Duodenal mucosa (tissue), 2 donors: ENCODE data around the gene STRIP2.
"Not testable (repeated sequence)": the region's sequence is repeated elsewhere in the genome, so short reads cannot be mapped to it uniquely, and the experiment has no call there.

Source experiments
- H3K27ac ChIP-seq: one replicate; pipeline ENCODE4 v1.7.0; 2013; ENCODE audit warnings: low read depth, low read length
- H3K27me3 ChIP-seq, 2 donors: one replicate each; pipeline ENCODE4 v1.7.0; 2013; ENCODE audit warnings: low read length in 2 of 2, control low read depth in 1 of 2; ENCODE audit not compliant: insufficient read depth in 2 of 2, control insufficient read depth in 1 of 2
- H3K36me3 ChIP-seq, 2 donors: one replicate each; pipeline ENCODE4 v1.7.0; 2013; ENCODE audit warnings: low read length in 2 of 2, control low read depth in 1 of 2; ENCODE audit not compliant: insufficient read depth in 2 of 2, control insufficient read depth in 1 of 2
- H3K4me1 ChIP-seq, 2 donors: one replicate each; pipeline ENCODE4 v1.7.0; 2013; ENCODE audit warnings: low read length in 2 of 2, control low read depth in 1 of 2; ENCODE audit not compliant: insufficient read depth in 2 of 2, control insufficient read depth in 1 of 2
- H3K4me3 ChIP-seq, 2 donors: one replicate each; pipeline ENCODE4 v1.7.0; 2013; ENCODE audit warnings: low read length in 2 of 2, low read depth in 1 of 2
- H3K9ac ChIP-seq, 2 donors: one replicate each; pipeline ENCODE4 v1.7.0; 2013; ENCODE audit warnings: low read length in 2 of 2, low read depth in 1 of 2
- H3K9me3 ChIP-seq, 2 donors: one replicate each; pipeline ENCODE4 v1.7.0; 2013; ENCODE audit warnings: low read length in 2 of 2, control low read depth in 1 of 2; ENCODE audit not compliant: control insufficient read depth in 1 of 2

The STRIP2 gene

GRCh38 chr7:129466796-129467195, 32.6 kb downstream of the STRIP2 start:
- Histone ChIP-seq H3K9me3 (no peaks in the 10 kb centered on the region), H3K4me1 (no peaks in the 10 kb centered on the region), H3K4me3 (no peak overlapping the region), H3K36me3 (no peaks in the 10 kb centered on the region), H3K27ac (no peak overlapping the region), H3K27me3 (no peaks in the 10 kb centered on the region), H3K9ac (no peak overlapping the region)

GRCh38 chr7:129468087-129468486, 33.9 kb downstream of the STRIP2 start:
- H3K4me1 ChIP-seq = no peaks in the 10 kb centered on the region
- H3K9ac ChIP-seq = no peak overlapping the region
- H3K27ac ChIP-seq = no peak overlapping the region
- H3K27me3 ChIP-seq = no peaks in the 10 kb centered on the region
- no peaks in the 10 kb centered on the region for H3K9me3 ChIP-seq
- no peak overlapping the region for H3K4me3 ChIP-seq
- H3K36me3 ChIP-seq = no peaks in the 10 kb centered on the region

- Histone ChIP-seq H3K36me3 (no peaks in the 10 kb centered on the region), H3K4me1 (no peaks in the 10 kb centered on the region), H3K9ac (no peak overlapping the region), H3K27me3 (no peaks in the 10 kb centered on the region), H3K27ac (no peak overlapping the region), H3K4me3 (no peak overlapping the region), H3K9me3 (no peaks in the 10 kb centered on the region)
Measured at GRCh38 chr7:129468547-129468946, 34.3 kb downstream of the STRIP2 start.

- Histone ChIP-seq H3K9ac (no peak overlapping the region), H3K27ac (no peak overlapping the region), H3K4me1 (no peaks in the 10 kb centered on the region), H3K4me3 (no peak overlapping the region), H3K27me3 (no peaks in the 10 kb centered on the region), H3K36me3 (no peaks in the 10 kb centered on the region), H3K9me3 (no peaks in the 10 kb centered on the region)
Measured at GRCh38 chr7:129469930-129470329, 35.7 kb downstream of the STRIP2 start.

- Histone ChIP-seq H3K9me3 (no peaks in the 10 kb centered on the region), H3K9ac (no peak overlapping the region), H3K4me3 (no peak overlapping the region), H3K27ac (no peak overlapping the region), H3K36me3 (no peaks in the 10 kb centered on the region), H3K4me1 (no peaks in the 10 kb centered on the region), H3K27me3 (no peaks in the 10 kb centered on the region)
Measured at GRCh38 chr7:129470411-129470810, 36.2 kb downstream of the STRIP2 start.

GRCh38 chr7:129471402-129471827, 37.2 kb downstream of the STRIP2 start:
- no peaks in the 10 kb centered on the region for H3K4me1 ChIP-seq
- no peaks in the 10 kb centered on the region for H3K36me3 ChIP-seq
- no peak overlapping the region for H3K9ac ChIP-seq
- H3K27ac ChIP-seq = no peak overlapping the region
- H3K9me3 ChIP-seq = no peaks in the 10 kb centered on the region
- no peak overlapping the region for H3K4me3 ChIP-seq
- H3K27me3 ChIP-seq = no peaks in the 10 kb centered on the region

GRCh38 chr7:129475931-129476330, 41.7 kb downstream of the STRIP2 start:
- H3K36me3 ChIP-seq, H3K9me3 ChIP-seq: not testable (repeated sequence)

GRCh38 chr7:129476398-129476797, 42.2 kb downstream of the STRIP2 start:
- not testable (repeated sequence) for H3K27me3 ChIP-seq, H3K27ac ChIP-seq, H3K4me1 ChIP-seq, H3K9ac ChIP-seq, H3K36me3 ChIP-seq, H3K4me3 ChIP-seq, H3K9me3 ChIP-seq

More at GRCh38 chr7:129475931-129476330, 41.7 kb downstream of the STRIP2 start:
- H3K4me1 ChIP-seq, H3K27me3 ChIP-seq, H3K9ac ChIP-seq, H3K4me3 ChIP-seq, H3K27ac ChIP-seq: not testable (repeated sequence)

- no peak overlapping the region for H3K4me3 ChIP-seq
- no peak overlapping the region for H3K27ac ChIP-seq
- H3K9me3 ChIP-seq = no peaks in the 10 kb centered on the region
- no peaks in the 10 kb centered on the region for H3K27me3 ChIP-seq
- H3K9ac ChIP-seq = no peak overlapping the region
- H3K4me1 ChIP-seq = no peaks in the 10 kb centered on the region
- H3K36me3 ChIP-seq = no peaks in the 10 kb centered on the region
Measured at GRCh38 chr7:129479831-129480230, 45.6 kb downstream of the STRIP2 start.

GRCh38 chr7:129480674-129481363, 46.6 kb downstream of the STRIP2 start:
- Histone ChIP-seq H3K27ac (no peak overlapping the region), H3K36me3 (no peaks in the 10 kb centered on the region), H3K27me3 (no peaks in the 10 kb centered on the region), H3K9ac (no peak overlapping the region), H3K4me1 (no peaks in the 10 kb centered on the region), H3K9me3 (no peaks in the 10 kb centered on the region), H3K4me3 (no peak overlapping the region)

- not testable (repeated sequence) for H3K9ac ChIP-seq, H3K4me3 ChIP-seq, H3K27ac ChIP-seq, H3K4me1 ChIP-seq, H3K9me3 ChIP-seq, H3K36me3 ChIP-seq, H3K27me3 ChIP-seq
Measured at GRCh38 chr7:129481376-129481775, 47.1 kb downstream of the STRIP2 start.
